Activated naive CD8-positive, alpha-beta T cell treated with anti-CD3 and anti-CD28 coated beads, Interleukin-2, amount 10 ng/mL, durations not matched to agents 7 days and 5 days (primary cell): ENCODE results near the gene OR2Y1. TPM values are rescaled to one million over a fixed set of nuclear protein-coding genes. Genes with fewer than 3 reads are reported as not detected.
"Not testable (repeated sequence)": the region's sequence is repeated elsewhere in the genome, so short reads cannot be mapped to it uniquely, and the experiment has no call there.

Source experiments
- ATAC-seq: fragments of 150-1000 bp; cut with Tn5 transposase; one replicate; pipeline ENCODE4 v1.10.0; 2021; ENCODE audit warnings: low read depth, moderate library complexity
- POLR2A ChIA-PET: fragments of 350-600 bp; sonication (Branson Sonifier 250); formaldehyde crosslinking; loops from one replicate; lab custom pipeline; 2021; ENCODE audit warnings: antibody characterized with exemption; lab: Charles Lee
- DNase-seq: peaks from one replicate; pipeline ENCODE4 v3.0.0; 2021
- H3K27ac Mint-ChIP-seq: one replicate; pipeline ENCODE4 v1.8.0; 2022; ENCODE audit warnings: mild to moderate bottlenecking, mixed read lengths
- H3K27me3 Mint-ChIP-seq: one replicate; pipeline ENCODE4 v1.8.0; 2022; ENCODE audit warnings: mild to moderate bottlenecking, moderate library complexity, mixed read lengths
- H3K36me3 Mint-ChIP-seq: one replicate; pipeline ENCODE4 v1.8.0; 2021; ENCODE audit warnings: mild to moderate bottlenecking, mixed read lengths
- H3K4me1 Mint-ChIP-seq: one replicate; pipeline ENCODE4 v1.8.0; 2021; ENCODE audit warnings: mixed read lengths
- H3K4me3 Mint-ChIP-seq: one replicate; pipeline ENCODE4 v1.8.0; 2022; ENCODE audit warnings: mild to moderate bottlenecking, moderate library complexity, mixed read lengths
- H3K9me3 Mint-ChIP-seq: one replicate; pipeline ENCODE4 v1.8.0; 2021; ENCODE audit warnings: mixed read lengths
- total RNA-seq, 2 experiments: library from RNA; stranded (reverse); gene quantifications; one replicate each; pipeline ENCODE4 v1.2.3, GENCODE V29; 2021

Gene OR2Y1
- total RNA-seq, 2 experiments from 2014 or later, result not detected

DNA sequence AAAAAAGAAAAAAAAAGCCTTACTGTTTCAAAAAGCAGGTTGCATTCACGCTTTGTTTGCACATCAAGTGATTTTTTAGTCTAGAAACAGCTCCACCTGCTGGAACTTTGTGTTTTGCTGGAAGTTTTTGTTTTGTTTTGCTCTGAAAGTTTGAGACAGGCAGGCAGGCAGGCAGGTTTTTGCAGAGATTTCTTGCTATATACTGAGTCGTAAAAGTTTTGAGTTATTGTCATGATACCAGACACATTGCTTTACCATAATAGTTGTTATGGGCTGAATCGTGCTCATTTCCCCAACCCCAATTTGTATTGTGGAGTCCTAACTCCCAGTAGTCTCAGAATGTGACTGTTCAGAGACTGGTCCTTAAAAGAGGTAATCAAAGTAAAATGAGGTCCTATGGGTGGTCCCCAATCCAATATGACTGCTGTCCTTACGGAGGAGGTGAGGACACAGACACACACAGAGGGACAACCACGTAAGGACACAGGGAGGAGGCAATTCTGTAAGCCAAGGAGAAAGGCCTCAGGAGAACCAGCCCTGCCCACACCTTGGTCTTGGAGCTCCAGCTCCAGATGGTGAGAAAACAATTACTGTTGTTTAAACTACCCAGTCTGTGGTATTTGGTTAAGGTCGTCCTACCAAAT lies 20.9 kb downstream of the OR2Y1 start:
- POLR2A ChIA-PET, result no interaction called here
- peaks cover 1% of the 10 kb centered on the region for H3K36me3 Mint-ChIP-seq
- ATAC-seq, result peak; percentile 48
- no peak for DNase-seq
- H3K27ac Mint-ChIP-seq, result no peak overlapping the region
- no peak overlapping the region for H3K4me3 Mint-ChIP-seq
- peaks cover 3% of the 10 kb centered on the region for H3K27me3 Mint-ChIP-seq
- peaks cover 5% of the 10 kb centered on the region for H3K9me3 Mint-ChIP-seq
- H3K4me1 Mint-ChIP-seq, result peaks cover 18% of the 10 kb centered on the region

DNA sequence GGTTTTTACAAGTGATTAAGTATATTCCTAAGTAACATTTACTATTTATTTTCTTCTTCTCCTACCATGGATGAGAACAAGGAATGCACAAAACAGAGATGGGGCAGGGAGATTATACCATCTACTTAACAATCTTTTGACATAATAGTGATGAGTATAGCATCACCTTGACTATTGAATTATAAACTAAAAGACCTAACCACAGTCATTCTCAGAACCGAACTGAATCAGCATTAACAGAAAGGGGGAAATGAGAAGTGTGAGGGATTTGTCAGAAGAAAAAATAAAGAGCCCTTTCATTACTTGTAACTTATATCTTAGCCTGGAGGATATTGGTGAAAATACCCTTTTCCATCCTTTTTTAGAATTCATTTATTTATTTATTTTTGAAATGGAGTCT lies 21.9 kb downstream of the OR2Y1 start:
- peaks cover 11% of the 10 kb centered on the region for H3K4me1 Mint-ChIP-seq
- H3K36me3 Mint-ChIP-seq, result peaks cover 1% of the 10 kb centered on the region
- POLR2A ChIA-PET, result interaction anchor here (1.0 kb wide), 1 partner anchor 29 kb away, joined by 5 read pairs; no protein-coding TSS in a partner anchor
- peaks cover 3% of the 10 kb centered on the region for H3K27me3 Mint-ChIP-seq
- H3K9me3 Mint-ChIP-seq, result peaks cover 8% of the 10 kb centered on the region
- no peak for DNase-seq
- ATAC-seq, result peak; percentile 21
- no peak overlapping the region for H3K27ac Mint-ChIP-seq
- H3K4me3 Mint-ChIP-seq, result no peak overlapping the region

DNA sequence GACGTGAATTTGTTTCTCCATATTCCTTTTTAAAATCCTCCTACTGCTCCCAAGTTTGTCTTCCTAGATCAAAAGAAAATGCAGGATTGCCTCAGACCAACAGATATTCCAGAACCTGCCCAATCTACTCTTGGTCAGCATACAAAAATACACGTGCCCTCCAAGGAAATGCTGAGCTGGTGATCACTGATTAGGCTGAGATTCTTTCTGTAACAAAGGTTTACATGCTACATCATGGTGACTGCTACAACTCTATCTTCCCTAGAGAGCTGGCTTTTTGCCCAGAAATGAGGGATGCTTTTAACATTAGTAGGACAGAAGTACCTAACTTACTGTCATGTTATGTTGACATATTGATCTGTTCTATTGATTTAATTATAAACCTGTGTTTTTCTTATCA lies 35.5 kb downstream of the OR2Y1 start:
- Mint-ChIP-seq H3K27me3 (no peaks in the 10 kb centered on the region), H3K4me1 (peaks cover 2% of the 10 kb centered on the region), H3K27ac (no peak overlapping the region), H3K9me3 (peaks cover 7% of the 10 kb centered on the region), H3K4me3 (no peak overlapping the region), H3K36me3 (peaks cover 2% of the 10 kb centered on the region)
- POLR2A ChIA-PET, result no interaction called here
- DNase-seq (no peak), ATAC-seq (no peak)

GRCh38 chr5:180703912-180704311 lies 35.9 kb downstream of the OR2Y1 start:
- POLR2A ChIA-PET, result no interaction called here
- no peak for DNase-seq
- H3K27ac Mint-ChIP-seq, result no peak overlapping the region
- H3K27me3 Mint-ChIP-seq, result no peaks in the 10 kb centered on the region
- no peak overlapping the region for H3K4me3 Mint-ChIP-seq
- no peak for ATAC-seq
- peaks cover 7% of the 10 kb centered on the region for H3K9me3 Mint-ChIP-seq
- peaks cover 2% of the 10 kb centered on the region for H3K4me1 Mint-ChIP-seq
- H3K36me3 Mint-ChIP-seq, result peaks cover 2% of the 10 kb centered on the region

GRCh38 chr5:180703371-180703770 lies 36.5 kb downstream of the OR2Y1 start:
- H3K36me3 Mint-ChIP-seq, H3K4me3 Mint-ChIP-seq, POLR2A ChIA-PET, H3K27ac Mint-ChIP-seq, DNase-seq, H3K27me3 Mint-ChIP-seq, H3K4me1 Mint-ChIP-seq, H3K9me3 Mint-ChIP-seq, ATAC-seq: not testable (repeated sequence)

DNA sequence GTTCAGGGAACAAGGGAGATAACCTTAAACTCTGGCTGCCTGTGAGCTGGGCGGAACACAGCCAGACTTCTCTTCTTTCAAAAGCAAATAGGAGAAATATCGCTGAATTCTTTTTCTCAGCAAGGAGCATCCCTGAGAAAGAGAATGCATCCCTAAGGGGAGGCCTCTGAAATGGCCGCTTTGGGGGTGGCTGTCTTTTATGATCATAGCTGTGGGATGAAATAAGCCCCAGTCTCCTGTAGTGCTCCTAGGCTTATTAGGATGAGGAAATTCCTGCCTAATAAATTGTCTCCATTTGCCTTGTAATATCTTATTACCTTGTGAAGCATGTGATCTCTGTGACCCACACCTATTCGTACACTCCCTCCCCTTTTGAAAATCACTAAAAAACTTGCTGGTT lies 39.4 kb downstream of the OR2Y1 start:
- ATAC-seq, result not testable (repeated sequence)

DNA sequence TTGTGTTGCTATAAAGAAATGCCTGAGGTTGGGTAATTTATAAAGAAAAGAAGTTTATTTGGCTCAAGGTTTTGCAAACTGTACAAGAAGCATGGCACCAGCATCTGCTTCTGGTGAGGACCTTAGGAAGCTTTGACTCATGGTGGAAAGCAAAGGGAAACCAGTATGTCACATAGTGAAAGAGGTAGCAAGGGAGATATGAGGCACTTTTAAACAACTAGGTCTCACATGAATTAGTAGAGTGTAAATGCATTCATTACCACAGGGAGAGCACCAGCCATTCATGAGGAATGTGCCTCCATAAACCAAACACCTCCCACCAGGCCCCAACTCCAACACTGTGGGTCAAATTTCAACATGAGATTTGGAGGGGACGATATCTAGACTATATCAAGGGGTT lies 40.8 kb downstream of the OR2Y1 start:
- no peak overlapping the region for H3K4me3 Mint-ChIP-seq
- no peak overlapping the region for H3K27ac Mint-ChIP-seq
- POLR2A ChIA-PET, result interaction anchor here (0.6 kb wide), 1 partner anchor 584 kb away, joined by 4 read pairs; no protein-coding TSS in a partner anchor
- no peaks in the 10 kb centered on the region for H3K27me3 Mint-ChIP-seq
- DNase-seq (no peak), ATAC-seq (no peak)
- H3K36me3 Mint-ChIP-seq, result peaks cover 2% of the 10 kb centered on the region
- H3K4me1 Mint-ChIP-seq, result peaks cover 4% of the 10 kb centered on the region
- peaks cover 12% of the 10 kb centered on the region for H3K9me3 Mint-ChIP-seq

More for the DNA sequence above, 39.4 kb downstream of the OR2Y1 start:
- peaks cover 12% of the 10 kb centered on the region for H3K9me3 Mint-ChIP-seq
- DNase-seq, H3K36me3 Mint-ChIP-seq, POLR2A ChIA-PET, H3K27ac Mint-ChIP-seq, H3K4me3 Mint-ChIP-seq, H3K27me3 Mint-ChIP-seq, H3K4me1 Mint-ChIP-seq: not testable (repeated sequence)

DNA sequence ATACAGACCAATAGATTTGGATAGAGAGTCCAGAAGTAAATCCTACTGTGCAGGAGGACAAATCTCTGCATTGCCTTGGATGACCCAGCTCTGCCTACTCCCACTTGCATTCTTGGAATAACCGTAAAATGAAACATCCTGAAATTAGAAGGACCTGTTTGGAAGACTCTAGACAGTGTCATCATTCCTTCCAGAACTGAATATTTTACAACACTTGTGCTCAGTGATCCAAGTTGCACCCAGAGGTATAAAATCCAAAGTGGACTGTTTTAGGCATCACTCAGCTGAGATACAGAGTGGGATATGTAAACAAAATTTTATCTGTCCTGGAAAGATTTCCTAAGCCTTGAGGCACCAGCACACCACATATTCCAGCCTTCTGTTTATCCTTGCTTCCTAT lies 43.7 kb downstream of the OR2Y1 start:
- ATAC-seq (no peak), DNase-seq (no peak)
- H3K9me3 Mint-ChIP-seq, result peaks cover 8% of the 10 kb centered on the region
- no peak overlapping the region for H3K27ac Mint-ChIP-seq
- peaks cover 3% of the 10 kb centered on the region for H3K27me3 Mint-ChIP-seq
- H3K4me1 Mint-ChIP-seq, result peaks cover 6% of the 10 kb centered on the region
- H3K4me3 Mint-ChIP-seq, result no peak overlapping the region
- POLR2A ChIA-PET, result no interaction called here
- peaks cover 2% of the 10 kb centered on the region for H3K36me3 Mint-ChIP-seq

DNA sequence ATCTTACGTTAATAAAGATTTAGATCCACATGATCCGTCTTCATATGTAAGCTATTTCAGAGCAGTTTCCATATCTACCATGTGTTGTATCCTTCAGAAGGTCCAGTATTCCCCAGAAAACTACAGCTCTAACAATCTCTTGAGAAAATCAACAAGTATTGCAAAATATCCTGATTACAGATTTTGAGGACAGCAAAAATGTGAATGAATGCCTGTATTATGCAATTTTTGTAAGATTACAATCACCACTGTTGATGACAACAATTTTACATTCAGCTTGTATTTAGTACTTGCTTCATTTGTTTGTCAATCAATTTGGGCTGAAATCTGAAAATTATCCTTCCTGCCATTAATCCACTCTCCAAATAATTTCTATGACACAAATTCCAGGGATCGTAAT lies 47.4 kb downstream of the OR2Y1 start:
- DNase-seq, result no peak
- Mint-ChIP-seq H3K4me3 (no peak overlapping the region), H3K36me3 (no peaks in the 10 kb centered on the region), H3K27ac (no peak overlapping the region), H3K27me3 (peaks cover 3% of the 10 kb centered on the region), H3K4me1 (peaks cover 26% of the 10 kb centered on the region), H3K9me3 (peaks cover 3% of the 10 kb centered on the region)
- POLR2A ChIA-PET, result no interaction called here
- no peak for ATAC-seq

DNA sequence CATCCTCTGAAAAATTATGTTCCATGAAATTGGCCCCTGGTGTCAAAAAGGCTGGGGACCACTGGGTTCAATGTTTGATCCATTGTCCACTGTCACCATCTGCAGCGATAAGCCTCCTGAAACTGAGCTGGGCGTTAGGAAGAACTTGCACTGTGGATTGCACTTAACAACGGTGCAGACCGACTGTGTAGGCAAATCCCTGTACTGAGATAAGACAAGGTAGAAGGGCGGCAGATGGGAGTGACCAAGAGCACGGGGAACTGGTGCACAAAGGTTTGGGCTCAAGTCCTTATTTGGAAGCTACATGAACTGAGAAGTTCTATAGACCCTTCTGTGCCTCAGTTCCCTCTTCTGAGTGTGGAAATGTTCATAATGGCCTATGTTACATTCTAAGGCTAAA lies 48.8 kb downstream of the OR2Y1 start:
- H3K27me3 Mint-ChIP-seq, result peaks cover 3% of the 10 kb centered on the region
- ATAC-seq (no peak), DNase-seq (no peak)
- H3K4me1 Mint-ChIP-seq, result peaks cover 25% of the 10 kb centered on the region
- no peak overlapping the region for H3K4me3 Mint-ChIP-seq
- POLR2A ChIA-PET, result interaction anchor here (0.5 to 0.6 kb wide), 2 partner anchors 41 to 169 kb away, joined by 3 to 5 read pairs; no protein-coding TSS in a partner anchor
- no peaks in the 10 kb centered on the region for H3K9me3 Mint-ChIP-seq
- H3K36me3 Mint-ChIP-seq, result no peaks in the 10 kb centered on the region
- H3K27ac Mint-ChIP-seq, result no peak overlapping the region

GRCh38 chr5:180690562-180690961 lies 49.3 kb downstream of the OR2Y1 start:
- ATAC-seq (no peak), DNase-seq (no peak)
- no peak overlapping the region for H3K27ac Mint-ChIP-seq
- H3K9me3 Mint-ChIP-seq, result no peaks in the 10 kb centered on the region
- peaks cover 27% of the 10 kb centered on the region for H3K4me1 Mint-ChIP-seq
- H3K36me3 Mint-ChIP-seq, result no peaks in the 10 kb centered on the region
- POLR2A ChIA-PET, result interaction anchor here (0.6 kb wide), 1 partner anchor 41 kb away, joined by 5 read pairs; no protein-coding TSS in a partner anchor
- no peak overlapping the region for H3K4me3 Mint-ChIP-seq
- H3K27me3 Mint-ChIP-seq, result peaks cover 3% of the 10 kb centered on the region

GRCh38 chr5:180689775-180690174 lies 50.1 kb downstream of the OR2Y1 start:
- H3K27ac Mint-ChIP-seq, result peak overlapping the region; percentile 79
- H3K27me3 Mint-ChIP-seq, result peaks cover 5% of the 10 kb centered on the region
- no peak for ATAC-seq
- H3K9me3 Mint-ChIP-seq, result no peaks in the 10 kb centered on the region
- no peak for DNase-seq
- POLR2A ChIA-PET, result no interaction called here
- H3K36me3 Mint-ChIP-seq, result peaks cover 1% of the 10 kb centered on the region
- H3K4me1 Mint-ChIP-seq, result peaks cover 29% of the 10 kb centered on the region
- peak overlapping the region; percentile 64 for H3K4me3 Mint-ChIP-seq
